ENCODE results near the gene TPT1. TPM values are rescaled to one million over a fixed set of nuclear protein-coding genes. Genes with fewer than 3 reads are reported as not detected.

Gene TPT1
- total and polyA plus RNA-seq, 2 of the 13 experiments (the other 11 are each of a cell fraction or from before 2014, with no cell fraction given), result 2,953 to 3,594 TPM

DNA sequence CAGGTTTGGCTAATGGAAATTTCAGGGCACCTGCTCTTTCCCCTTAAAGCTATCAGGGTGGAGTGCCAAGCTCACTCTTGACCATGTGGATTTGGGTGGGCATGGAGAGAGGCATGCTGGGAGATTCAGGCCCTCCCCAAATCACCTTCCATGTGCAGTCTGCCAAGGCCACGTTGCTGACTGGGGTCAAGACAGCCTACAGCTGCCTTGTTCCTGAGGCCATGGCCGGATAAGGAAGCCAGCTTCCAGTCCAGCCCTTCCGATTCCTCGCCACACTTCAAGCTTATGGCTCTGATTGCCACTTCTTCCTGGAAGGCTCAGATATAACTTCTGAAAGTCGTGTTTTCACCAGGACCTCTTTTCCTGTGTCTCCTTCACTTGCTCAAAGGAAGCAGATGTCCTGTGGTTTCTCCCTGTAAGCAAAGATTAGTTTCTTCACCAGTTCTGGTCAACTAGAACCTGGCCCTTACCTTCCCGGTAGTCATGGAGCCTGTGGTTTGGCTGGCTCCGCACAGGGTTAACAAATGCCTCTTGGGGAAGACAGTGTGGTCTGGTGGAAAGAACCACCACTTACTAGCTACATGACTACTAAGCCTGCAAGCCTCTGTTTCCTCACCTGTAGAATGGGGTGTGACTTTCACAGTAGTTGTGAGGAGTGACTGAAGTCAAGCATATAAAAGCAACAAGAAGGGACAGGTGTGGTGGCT lies 16.1 kb upstream of the TPT1 start:
- TF ChIP-seq FOSL2 (CRISPR knock-in tag; IDR thresholded peaks at IDR 0.05), result no peak
- TF ChIP-seq NR2F6 (IDR thresholded peaks at IDR 0.05), result no peak
- TF ChIP-seq NR2F6 (CRISPR knock-in tag; IDR thresholded peaks at IDR 0.05), result no peak
- peak; percentile 24; the same call in 1 of the 2 replicates for TF ChIP-seq ZNF143 (CRISPR knock-in tag; IDR thresholded peaks at IDR 0.05)
- no peak for TF ChIP-seq ZBTB7B (CRISPR knock-in tag; IDR thresholded peaks at IDR 0.05)
- TF ChIP-seq ZBTB25 (CRISPR knock-in tag; IDR thresholded peaks at IDR 0.05), result no peak
- no peaks in the 10 kb centered on the region for H3K27me3 ChIP-seq (ENCODE audit: control insufficient read depth in 1 of 2, insufficient read depth in 2 of 2, low read length in 2 of 2)
- 98% methylated on average over 6 of the region's 7 CpGs for WGBS (ENCODE audit: low lambda C conversion rate)
- H3K36me3 ChIP-seq (replicated peaks in 1 of 2; ENCODE audit: control insufficient read depth in 1 of 2, insufficient read depth in 2 of 2, low read length in 2 of 2), result peaks cover 8 to 27% of the 10 kb centered on the region in 2 experiments
- intact Hi-C loops (cut with micrococcal nuclease; ENCODE audit: unreplicated experiment), result no loop called here
- no peak overlapping the region for H3K4me2 ChIP-seq (ENCODE audit: low read depth, low read length)
- ATAC-seq, result no peak
- no peak for FAIRE-seq
- no peaks in the 10 kb centered on the region for H4K20me1 ChIP-seq (ENCODE audit: insufficient read depth, low read length)
- no peak for DNase-seq (ENCODE audit: low spot score)
- CTCF ChIA-PET (ENCODE audit: low intra/inter-chr PET ratio, low total read pairs), result no interaction called here
- no peaks in the 10 kb centered on the region for H3K79me2 ChIP-seq (ENCODE audit: insufficient read depth, low read length)
- POLR2A ChIA-PET, result interaction anchor here (0.6 to 1.7 kb wide), 4 partner anchors 15 to 310 kb away, joined by 3 to 7 read pairs (median 4); partner anchors contain the start of gene TPT1
- no peak overlapping the region for H3K4me3 ChIP-seq (replicated peaks in 1 of 3; ENCODE audit: insufficient read depth in 1 of 3, low read depth in 2 of 3, low read length in 3 of 3)
- H3K9ac ChIP-seq (ENCODE audit: insufficient read depth, low read depth, low read length), result no peak overlapping the region
- BruUV-seq (replicated peaks), result TSS peak; percentile 11
- no peak overlapping the region for H2AFZ ChIP-seq (ENCODE audit: low read length)
- in situ Hi-C loops (cut with HindIII; ENCODE audit: extremely low pct_ligation_motif_present, low pct_unique_long_range_greater_than_20kb), result no loop called here
- no peaks in the 10 kb centered on the region for H3K9me3 ChIP-seq (ENCODE audit: low read length)
- H3K4me1 ChIP-seq (ENCODE audit: insufficient read depth, low read length), result no peaks in the 10 kb centered on the region
- H3K27ac ChIP-seq (ENCODE audit: extremely low read length, insufficient read depth, low read length), result no peak overlapping the region

GRCh38 chr13:45353895-45354294 lies 12.9 kb upstream of the TPT1 start:
- no peak overlapping the region for H3K4me3 ChIP-seq (replicated peaks in 1 of 3; ENCODE audit: insufficient read depth in 1 of 3, low read depth in 2 of 3, low read length in 3 of 3)
- H4K20me1 ChIP-seq (ENCODE audit: insufficient read depth, low read length), result no peaks in the 10 kb centered on the region
- in situ Hi-C loops (cut with HindIII; ENCODE audit: extremely low pct_ligation_motif_present, low pct_unique_long_range_greater_than_20kb) (no loop called here), intact Hi-C loops (cut with micrococcal nuclease; ENCODE audit: unreplicated experiment) (no loop called here)
- H3K9ac ChIP-seq (ENCODE audit: insufficient read depth, low read depth, low read length), result no peak overlapping the region
- H3K79me2 ChIP-seq (ENCODE audit: insufficient read depth, low read length), result no peaks in the 10 kb centered on the region
- POLR2A ChIA-PET, result interaction anchor here (2.0 kb wide), 1 partner anchor 12 kb away, joined by 7 read pairs; the partner anchor contains the start of gene TPT1
- WGBS (ENCODE audit: low lambda C conversion rate), result 96% methylated on average over 1 of the region's 1 CpG
- no peak for ATAC-seq
- no peaks in the 10 kb centered on the region for H3K4me1 ChIP-seq (ENCODE audit: insufficient read depth, low read length)
- no TSS peak for BruUV-seq (replicated peaks)
- no peak for TF ChIP-seq ZNF431 (CRISPR knock-in tag; IDR thresholded peaks at IDR 0.05; ENCODE audit: borderline replicate concordance, low read depth)
- no peak for TF ChIP-seq ZNF776 (CRISPR knock-in tag; IDR thresholded peaks at IDR 0.05)
- no peak overlapping the region for H2AFZ ChIP-seq (ENCODE audit: low read length)
- H3K4me2 ChIP-seq (ENCODE audit: low read depth, low read length), result no peak overlapping the region
- H3K27me3 ChIP-seq (ENCODE audit: control insufficient read depth in 1 of 2, insufficient read depth in 2 of 2, low read length in 2 of 2), result no peaks in the 10 kb centered on the region
- H3K36me3 ChIP-seq (replicated peaks in 1 of 2; ENCODE audit: control insufficient read depth in 1 of 2, insufficient read depth in 2 of 2, low read length in 2 of 2), result peaks cover 10 to 37% of the 10 kb centered on the region in 2 experiments
- no peak for DNase-seq (ENCODE audit: low spot score)
- FAIRE-seq, result no peak
- CTCF ChIA-PET (ENCODE audit: low intra/inter-chr PET ratio, low total read pairs), result no interaction called here
- H3K9me3 ChIP-seq (ENCODE audit: low read length), result no peaks in the 10 kb centered on the region
- H3K27ac ChIP-seq (ENCODE audit: extremely low read length, insufficient read depth, low read length), result no peak overlapping the region

Data from HepG2 (cell line).